WERI-Rb-1 (cell line): ENCODE measurements around the gene EBLN2.
"Not testable (repeated sequence)": the region's sequence is repeated elsewhere in the genome, so short reads cannot be mapped to it uniquely, and the experiment has no call there.

Experiments used
- DNase-seq: peaks from one replicate; pipeline ENCODE4 v3.0.0-alpha.2; 2020
- H3K27ac ChIP-seq: fragments of 250-450 bp; sonication (Bioruptor Pico); 2 replicates; pipeline ENCODE4 v1.5.1; 2020; ENCODE audit warnings: mild to moderate bottlenecking, moderate library complexity
- H3K27me3 ChIP-seq: fragments of 250-450 bp; sonication (Bioruptor Pico); 2 replicates; pipeline ENCODE4 v1.5.1; 2021; ENCODE audit warnings: mild to moderate bottlenecking, low read depth, moderate library complexity; ENCODE audit not compliant: insufficient read depth, severe bottlenecking
- H3K36me3 ChIP-seq: fragments of 250-450 bp; sonication (Bioruptor Pico); 2 replicates; pipeline ENCODE4 v1.5.1; 2020; ENCODE audit warnings: mild to moderate bottlenecking, moderate library complexity
- H3K4me3 ChIP-seq: 2 replicates; pipeline ENCODE4 v1.5.1; 2011; ENCODE audit warnings: low read depth, mild to moderate bottlenecking, control low read depth, low read length
- H3K9me3 ChIP-seq: fragments of 250-450 bp; sonication (Bioruptor Pico); 2 replicates; pipeline ENCODE4 v1.5.1; 2021; ENCODE audit warnings: mild to moderate bottlenecking, moderate library complexity; ENCODE audit not compliant: severe bottlenecking
- CTCF ChIP-seq: IDR thresholded peaks from 2 replicates; pipeline ENCODE4 v1.5.1; 2011; ENCODE audit warnings: low read depth, mild to moderate bottlenecking, control low read depth, inconsistent platforms, low read length

Gene EBLN2

GRCh38 chr3:73060302-73060723, 1.1 kb upstream of the EBLN2 start:
- no peak for DNase-seq
- Histone ChIP-seq H3K27ac (no peak overlapping the region), H3K4me3 (no peak overlapping the region), H3K36me3 (peaks cover 57% of the 10 kb centered on the region), H3K9me3 (no peaks in the 10 kb centered on the region), H3K27me3 (no peaks in the 10 kb centered on the region)
- TF ChIP-seq CTCF = no peak

- not testable (repeated sequence) for DNase-seq, H3K27me3 ChIP-seq
- peaks cover 59% of the 10 kb centered on the region for H3K36me3 ChIP-seq
These were observed 4.8 kb downstream of the EBLN2 start for GRCh38 chr3:73066243-73066642.

GRCh38 chr3:73068419-73068818, 7.0 kb downstream of the EBLN2 start:
- H3K27me3 ChIP-seq = no peaks in the 10 kb centered on the region
- TF ChIP-seq CTCF = no peak
- H3K27ac ChIP-seq = no peak overlapping the region
- DNase-seq = no peak
- peaks cover 38% of the 10 kb centered on the region for H3K36me3 ChIP-seq
- H3K4me3 ChIP-seq = no peak overlapping the region
- no peaks in the 10 kb centered on the region for H3K9me3 ChIP-seq

More at GRCh38 chr3:73066243-73066642, 4.8 kb downstream of the EBLN2 start:
- not testable (repeated sequence) for H3K27ac ChIP-seq, H3K9me3 ChIP-seq, H3K4me3 ChIP-seq

- no peak overlapping the region for H3K4me3 ChIP-seq
- no peak for TF ChIP-seq CTCF
- H3K36me3 ChIP-seq = peaks cover 30% of the 10 kb centered on the region
- H3K27me3 ChIP-seq = no peaks in the 10 kb centered on the region
- H3K9me3 ChIP-seq = no peaks in the 10 kb centered on the region
- H3K27ac ChIP-seq = no peak overlapping the region
- DNase-seq = no peak
These were observed 7.7 kb downstream of the EBLN2 start for GRCh38 chr3:73069187-73069586.

GRCh38 chr3:73069775-73070444, 8.5 kb downstream of the EBLN2 start:
- Histone ChIP-seq H3K4me3 (no peak overlapping the region), H3K36me3 (peaks cover 23% of the 10 kb centered on the region), H3K27me3 (no peaks in the 10 kb centered on the region), H3K9me3 (no peaks in the 10 kb centered on the region), H3K27ac (no peak overlapping the region)
- no peak for DNase-seq
- no peak for TF ChIP-seq CTCF

GRCh38 chr3:73070675-73071575, 9.5 kb downstream of the EBLN2 start:
- Histone ChIP-seq H3K36me3 (peaks cover 16% of the 10 kb centered on the region), H3K27ac (no peak overlapping the region), H3K27me3 (no peaks in the 10 kb centered on the region), H3K4me3 (no peak overlapping the region), H3K9me3 (no peaks in the 10 kb centered on the region)
- DNase-seq = no peak
- TF ChIP-seq CTCF = no peak
